Epidermal melanocyte (primary cell): ENCODE measurements around the gene SGPL1.

Source experiments
- DNase-seq: peaks from one replicate; pipeline ENCODE4 v3.0.0; 2011; ENCODE audit warnings: low spot score; ENCODE audit not compliant: insufficient read length

Gene SGPL1

DNA sequence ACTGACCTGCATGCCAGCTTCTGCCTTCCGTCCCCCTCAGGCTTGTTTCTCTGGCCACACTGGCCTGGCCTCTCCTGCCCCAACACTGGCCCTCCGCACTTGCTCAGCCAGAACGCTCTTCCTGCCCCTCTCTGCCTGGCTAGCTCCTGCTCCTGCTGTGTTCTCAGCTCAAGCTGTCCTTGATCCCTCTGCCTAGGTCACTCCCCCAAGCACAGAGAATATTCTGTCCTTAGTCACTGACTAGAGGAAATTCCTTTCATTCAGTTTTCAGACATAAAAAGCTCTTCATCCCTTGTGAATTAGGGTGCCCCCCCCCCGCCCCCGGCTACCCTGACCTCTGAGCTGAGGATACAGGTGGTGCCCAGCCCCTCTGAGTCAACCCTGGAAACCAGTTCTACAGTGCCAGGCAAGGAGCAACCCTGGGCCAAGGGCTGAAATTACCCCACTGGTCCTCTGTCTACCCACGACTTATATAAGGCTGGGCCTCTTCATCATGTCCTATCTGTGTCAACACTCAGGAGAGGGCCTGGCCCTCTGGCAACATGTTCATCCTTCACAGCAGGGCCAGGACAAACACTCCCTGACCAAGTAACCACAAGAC lies 6.6 kb upstream of the SGPL1 start:
- no peak for DNase-seq

DNA sequence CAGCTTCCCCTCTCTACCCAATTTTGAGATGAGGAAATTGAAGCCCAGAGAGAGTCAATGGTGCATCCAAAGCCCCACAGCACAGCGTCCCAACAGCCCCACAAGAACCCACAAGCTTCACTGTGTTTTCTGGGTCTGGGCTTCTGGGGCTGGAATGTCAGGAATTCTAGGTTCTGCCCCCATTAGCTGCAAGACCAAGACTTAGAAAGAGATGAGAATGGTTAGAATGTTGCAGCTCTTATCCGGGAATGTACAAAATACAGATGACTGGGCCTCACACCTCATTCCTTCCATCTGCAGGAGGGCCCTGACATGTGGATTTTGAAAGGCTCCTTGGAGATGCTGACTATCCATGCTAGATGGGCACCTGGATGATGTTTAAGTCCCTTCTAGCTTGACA lies 6.0 kb upstream of the SGPL1 start:
- no peak for DNase-seq

DNA sequence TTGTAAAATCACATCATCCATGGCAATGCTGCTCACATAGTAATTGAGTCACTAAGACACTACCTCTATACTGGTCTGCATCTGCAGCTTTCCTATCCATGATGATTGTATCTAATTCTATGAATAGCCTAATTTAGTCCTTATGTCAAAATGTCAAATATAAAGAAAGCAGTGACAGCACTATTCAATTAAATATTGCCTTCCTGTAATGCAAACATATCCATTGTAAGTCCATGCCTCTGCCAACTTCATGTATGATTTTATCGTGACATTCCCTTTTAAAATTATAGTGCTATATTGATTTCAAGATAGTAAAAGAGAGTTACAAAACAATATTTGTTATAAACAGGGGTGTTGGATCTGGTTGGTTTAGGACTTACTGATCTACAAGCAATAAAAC lies 4.8 kb upstream of the SGPL1 start:
- no peak for DNase-seq

DNA sequence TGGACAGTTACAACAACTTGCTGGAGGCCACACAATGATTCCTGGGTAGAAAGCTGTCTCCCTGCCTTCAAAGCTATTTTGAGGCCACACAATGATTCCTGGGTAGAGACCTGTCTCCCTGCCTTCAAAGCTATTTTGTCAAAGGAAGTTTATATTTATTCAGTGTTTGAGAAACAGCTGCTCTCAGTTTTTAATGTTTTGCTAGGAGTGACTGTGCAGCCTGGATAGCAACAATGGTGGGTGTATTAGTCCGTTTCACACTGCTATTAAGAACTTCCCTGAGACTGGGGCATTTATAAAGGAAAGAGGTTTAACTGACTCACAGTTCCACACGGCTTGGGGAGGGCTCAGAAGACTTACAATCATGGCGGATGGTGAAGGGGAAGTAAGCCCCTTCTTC lies 3.9 kb upstream of the SGPL1 start:
- no peak for DNase-seq

DNA sequence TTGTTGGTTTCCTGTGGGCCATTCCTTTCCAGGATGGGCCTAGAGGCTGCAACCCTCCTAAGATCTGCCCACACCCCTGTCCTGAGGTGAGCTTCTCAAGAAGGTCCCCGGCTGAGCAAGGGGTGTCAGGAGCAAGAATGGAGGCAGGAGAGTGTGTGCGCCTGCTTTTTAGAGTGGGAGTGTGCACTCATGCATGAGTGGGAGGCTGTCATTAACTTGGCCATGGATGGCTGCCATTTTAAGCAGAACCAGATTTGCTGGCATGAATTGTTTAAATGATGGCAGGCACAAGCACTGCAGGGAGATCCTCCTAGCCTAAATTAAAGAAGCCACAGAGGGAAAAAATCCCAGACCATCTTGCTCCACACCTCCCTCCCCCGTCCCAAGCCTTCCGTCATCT lies 2.9 kb upstream of the SGPL1 start:
- DNase-seq, result no peak

DNA sequence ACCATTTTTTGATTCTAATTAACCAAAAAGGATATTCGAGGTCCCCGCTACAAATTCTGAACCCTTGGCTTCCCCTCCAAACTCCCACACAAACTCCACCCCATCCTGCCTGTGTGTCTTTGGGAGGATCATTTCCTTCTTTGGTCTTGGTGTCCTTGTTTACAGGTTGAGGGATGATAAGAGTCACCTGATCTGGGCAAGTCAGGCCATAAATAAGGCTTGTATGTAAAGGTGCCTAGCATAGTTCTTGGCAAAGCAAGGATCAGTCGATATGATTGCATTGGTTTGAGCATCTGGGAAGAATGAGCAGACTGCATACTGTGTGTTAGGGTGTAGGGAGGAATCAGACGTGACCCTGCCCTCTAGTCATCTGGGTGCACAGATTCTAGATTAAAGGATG lies 1.6 kb upstream of the SGPL1 start:
- DNase-seq, result no peak

DNA sequence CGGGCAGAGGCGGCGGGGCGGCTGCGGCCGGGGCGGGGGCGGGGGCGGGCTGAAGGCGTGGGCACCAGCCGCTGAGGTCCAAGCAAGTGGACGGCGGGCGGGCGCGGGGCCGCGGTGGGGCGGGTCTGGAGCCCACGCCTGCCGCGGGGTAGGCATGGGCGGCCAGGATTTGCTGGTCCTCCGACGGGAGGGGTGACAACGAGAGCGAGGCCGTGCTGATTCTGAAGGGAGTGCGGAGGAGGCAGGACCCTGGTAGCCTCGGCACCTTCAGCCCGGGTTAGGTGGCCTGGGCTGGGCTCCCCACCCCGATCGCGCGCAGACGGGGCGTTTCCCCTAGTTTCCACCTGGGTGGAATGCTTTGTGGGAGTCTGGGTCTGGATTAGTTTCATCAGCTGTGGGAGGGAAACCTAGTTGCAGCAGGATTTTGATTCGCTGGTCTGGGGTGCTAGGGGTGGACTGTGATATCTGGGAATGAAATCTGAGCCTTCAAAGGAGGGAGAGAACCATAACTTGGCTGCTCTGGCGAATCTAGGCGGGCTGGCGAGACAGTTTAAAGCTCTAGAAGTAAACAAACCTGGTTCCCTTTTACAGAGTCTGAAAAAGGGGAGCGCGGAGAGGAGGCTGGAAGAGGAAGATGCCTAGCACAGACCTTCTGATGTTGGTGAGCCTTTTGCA lies 609 bp downstream of the SGPL1 start:
- peak; percentile 86 for DNase-seq

DNA sequence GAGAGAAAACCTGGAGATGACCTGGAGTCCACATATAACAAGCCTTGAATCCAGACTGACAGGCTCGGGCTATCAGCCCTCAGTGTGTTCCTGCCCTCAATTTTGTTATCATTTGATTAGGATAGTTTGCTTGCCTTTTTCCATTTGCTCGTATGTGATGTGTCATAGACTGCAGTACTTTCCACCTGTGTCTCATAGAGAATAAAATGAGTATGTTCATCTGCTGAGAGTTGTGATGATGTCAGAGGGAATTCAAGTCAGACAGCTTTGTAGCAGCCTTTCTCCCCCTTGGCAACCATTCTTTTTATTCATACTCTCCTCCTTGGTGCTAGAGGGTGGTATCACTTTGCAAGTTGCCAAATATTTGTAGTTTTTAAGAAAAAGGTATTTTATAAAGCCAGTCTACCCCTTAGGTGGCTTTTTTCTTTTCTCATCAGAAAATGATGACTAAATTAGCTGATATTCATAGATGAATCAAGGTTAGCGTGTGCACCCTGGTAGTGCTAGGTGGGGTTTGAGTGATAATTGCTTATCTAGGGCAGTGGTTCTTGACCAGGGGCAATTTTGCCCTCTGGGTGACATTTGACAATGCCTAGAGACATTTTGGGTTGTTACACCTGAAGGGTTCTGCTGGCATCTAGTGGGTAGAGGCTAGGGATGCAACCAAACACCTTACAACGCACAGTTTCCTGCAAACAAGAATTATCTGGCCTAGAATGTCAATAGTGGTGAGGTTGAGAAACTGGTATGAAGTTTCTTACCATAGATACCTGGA lies 5.4 kb downstream of the SGPL1 start:
- no peak for DNase-seq

DNA sequence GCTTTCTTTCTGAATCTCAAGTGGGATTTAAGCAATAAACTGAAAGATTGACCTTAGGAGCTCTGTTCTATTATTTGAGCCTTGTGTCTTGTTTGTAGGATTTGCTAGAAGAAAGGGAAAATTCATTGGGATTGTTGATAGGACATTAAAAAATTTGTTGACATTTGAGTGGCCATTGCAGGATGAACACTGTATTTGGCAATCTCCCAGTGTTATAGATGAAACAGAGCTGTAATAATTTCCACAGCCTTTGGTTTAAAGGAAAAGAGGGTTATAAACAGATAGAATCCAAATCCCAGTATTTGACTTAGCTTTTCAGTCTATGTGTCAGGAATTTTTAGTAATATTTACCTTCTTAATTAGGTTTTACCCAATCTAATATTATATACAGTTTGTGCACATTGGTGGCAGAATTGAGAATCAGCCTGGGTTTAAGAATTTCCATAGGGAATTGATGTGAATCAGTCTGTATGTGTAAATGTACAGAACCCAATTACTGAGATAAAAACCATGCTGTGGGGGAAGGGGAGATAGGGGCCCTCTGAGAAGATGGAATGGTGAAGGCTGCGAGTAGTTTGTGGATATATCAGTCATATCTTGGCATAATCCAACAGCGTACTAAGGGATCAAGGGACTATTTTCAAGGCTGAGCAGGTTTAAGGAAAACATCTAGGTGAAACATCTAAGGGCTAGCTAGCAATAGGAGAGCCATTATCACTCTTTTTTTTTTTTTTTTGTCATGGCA lies 6.5 kb downstream of the SGPL1 start:
- DNase-seq, result no peak

DNA sequence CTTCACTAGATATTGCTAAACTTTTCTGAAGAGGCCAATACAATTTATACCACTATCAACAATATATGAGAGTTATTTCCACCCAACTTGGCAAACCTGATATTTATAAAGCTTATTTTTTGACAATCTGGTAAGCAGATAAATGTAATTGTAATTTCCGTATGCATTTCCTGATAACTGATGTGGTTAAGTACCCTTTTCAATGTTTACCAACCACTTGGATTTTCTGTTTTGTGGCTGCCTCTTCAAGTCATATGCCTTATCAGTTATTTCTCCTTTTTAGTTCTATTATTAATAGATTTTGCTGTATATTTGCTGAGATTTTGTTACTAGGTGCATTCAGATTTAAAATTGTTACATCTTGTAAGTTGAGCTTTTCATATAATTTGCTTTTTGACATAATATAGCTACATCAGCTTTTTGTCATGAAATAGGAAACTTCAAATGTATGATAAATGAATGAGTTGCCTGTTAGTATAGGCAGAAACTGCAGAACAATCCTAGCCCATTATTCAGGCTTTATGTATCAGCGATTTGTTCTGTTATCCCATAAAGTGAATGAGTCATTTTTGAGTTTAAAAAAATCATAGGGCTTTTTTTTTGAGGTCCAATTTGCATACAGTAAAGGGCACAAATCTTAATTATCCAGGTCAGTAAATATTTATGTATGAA lies 11.5 kb downstream of the SGPL1 start:
- DNase-seq, result no peak

DNA sequence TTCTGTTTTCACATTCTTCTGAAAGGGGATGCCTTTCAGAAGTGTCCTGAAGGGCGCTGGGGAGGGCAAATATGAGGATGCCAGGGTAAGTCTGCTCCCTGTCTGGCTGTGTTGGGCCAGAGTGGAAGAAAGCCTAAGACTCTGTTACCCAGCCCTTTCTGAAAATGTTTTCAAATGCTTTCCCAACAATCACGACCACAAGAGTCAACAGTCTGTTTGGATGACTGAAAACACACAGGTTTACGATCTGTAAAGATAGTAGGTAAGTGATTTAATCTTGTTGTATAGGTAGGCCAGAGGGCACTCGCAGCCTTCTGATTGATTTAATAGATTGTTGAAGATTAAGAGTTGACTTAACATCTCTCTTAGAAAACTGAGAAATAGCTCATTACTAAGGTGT lies 13.2 kb downstream of the SGPL1 start:
- DNase-seq, result no peak

DNA sequence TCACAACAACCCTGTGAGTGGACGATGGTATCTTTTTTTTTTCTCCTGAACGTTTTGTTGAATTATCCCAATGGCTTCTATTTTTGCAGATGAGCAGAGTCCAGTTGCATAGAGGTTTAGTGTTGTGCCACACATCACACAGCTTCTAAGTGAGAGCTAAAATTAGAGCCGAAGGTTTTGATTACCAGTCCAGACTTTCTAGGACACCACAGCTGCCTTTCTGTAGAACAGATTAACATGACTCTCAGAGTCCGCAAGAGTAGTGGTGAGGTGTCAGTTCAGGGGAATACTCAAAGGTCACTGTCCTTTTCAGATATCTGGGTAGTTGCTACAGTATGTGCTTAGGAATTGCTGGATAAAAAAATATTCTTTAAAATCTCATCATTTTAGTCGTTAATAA lies 13.8 kb downstream of the SGPL1 start:
- no peak for DNase-seq

DNA sequence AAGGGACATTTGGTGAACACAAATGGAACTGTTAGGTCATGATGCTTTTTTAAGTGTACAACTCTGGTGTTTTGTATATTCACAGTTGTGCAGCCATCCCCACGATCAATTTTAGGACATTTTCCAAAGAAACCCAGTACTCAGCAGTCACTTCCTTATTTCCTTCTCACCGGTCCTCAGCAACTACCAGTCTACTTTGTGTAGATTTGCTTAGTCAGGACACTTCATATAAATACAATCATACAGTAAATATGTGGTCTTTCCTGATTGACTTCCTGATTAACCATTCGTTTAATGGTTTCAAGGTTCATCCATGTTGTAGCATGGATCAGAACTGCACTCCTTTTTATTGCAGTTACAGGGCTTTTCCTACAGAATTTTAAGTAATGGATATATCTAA lies 14.4 kb downstream of the SGPL1 start:
- no peak for DNase-seq

DNA sequence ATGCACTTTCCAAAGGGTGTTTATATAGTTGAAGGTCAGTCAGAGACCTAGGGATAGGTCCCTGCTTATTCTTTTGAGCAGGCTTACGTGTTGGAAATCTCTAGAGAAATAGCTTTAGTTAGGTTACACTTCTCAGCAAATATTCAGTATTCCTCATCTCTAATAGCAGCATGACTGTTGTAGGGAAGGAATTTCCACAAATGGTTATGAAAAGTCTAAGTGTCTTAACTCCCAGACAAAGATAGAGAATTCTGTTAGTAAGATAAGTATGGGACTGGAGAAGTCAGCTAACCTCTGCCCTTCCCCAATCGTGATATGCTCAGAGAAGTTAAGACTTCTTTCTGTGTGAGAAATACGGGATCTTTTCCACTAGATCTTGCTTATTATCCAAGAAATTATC lies 16.5 kb downstream of the SGPL1 start:
- DNase-seq, result no peak

DNA sequence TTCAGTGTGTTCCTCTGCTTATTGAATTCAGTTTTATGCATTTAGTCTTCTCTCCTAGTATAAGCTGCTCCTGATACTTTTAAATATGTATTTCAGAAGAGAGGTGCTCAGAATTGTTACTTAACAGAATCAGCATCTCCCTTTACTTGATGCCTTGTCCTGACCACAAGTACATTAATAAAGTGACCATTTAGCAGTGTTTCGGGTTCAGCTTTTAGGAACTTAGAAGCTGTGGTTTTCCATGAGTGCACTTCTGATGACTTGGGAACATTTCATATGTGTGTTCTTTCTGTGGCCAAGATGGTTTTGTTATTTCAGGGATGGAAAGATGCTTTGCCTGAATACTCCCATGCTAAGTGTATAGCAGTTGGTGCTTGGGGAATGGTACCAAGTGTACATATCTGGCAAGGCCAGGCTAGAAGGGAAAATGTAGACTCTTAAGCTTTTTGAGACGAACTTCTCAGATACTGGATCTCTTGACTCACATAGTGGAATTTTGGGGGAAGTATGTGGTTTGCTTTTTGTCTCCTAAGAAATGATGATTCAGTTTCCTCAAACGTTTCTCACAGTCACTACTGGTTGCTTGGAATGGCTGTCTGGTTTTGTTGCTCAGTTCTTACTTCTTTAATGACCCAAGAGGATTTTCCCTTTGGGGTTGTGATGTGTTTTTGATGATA lies 17.2 kb downstream of the SGPL1 start:
- no peak for DNase-seq

DNA sequence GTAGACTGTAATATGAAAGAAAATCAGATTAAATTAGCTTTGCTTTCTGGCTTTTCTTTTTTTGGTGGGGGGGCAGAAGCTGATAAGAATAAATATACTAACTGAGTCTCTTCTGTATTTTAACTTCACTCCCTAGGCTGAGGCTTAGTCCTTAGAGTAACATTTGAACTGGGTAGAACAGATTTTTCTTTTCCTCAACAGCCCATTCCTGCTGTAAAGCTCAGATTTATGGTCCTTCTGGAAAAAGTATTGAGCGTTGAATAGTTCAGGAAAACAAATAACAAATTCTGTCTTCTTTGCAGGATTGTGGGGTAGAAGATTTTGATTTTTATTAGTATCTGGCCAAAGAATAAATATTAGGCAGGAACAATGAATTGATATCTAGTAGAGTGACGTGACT lies 17.9 kb downstream of the SGPL1 start:
- DNase-seq, result no peak

DNA sequence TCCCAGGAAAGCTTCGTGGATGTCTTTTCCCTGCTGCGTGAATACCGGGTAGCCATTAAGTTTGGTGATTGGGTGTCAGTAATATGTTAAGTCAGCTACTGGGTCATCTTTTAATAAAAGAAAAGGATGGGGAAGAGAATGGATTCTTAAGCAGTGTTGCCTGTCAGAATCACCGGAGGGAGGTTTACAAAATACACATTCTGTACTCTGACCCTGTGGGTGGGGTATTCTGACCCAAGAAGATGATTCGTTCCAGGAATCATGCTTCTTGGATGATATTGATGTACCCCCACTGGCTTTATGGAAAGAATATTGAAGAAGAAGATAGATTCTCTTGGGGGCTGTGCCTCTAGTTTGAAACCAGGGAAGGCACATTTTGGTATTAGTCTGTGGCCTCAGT lies 18.3 kb downstream of the SGPL1 start:
- DNase-seq, result no peak

DNA sequence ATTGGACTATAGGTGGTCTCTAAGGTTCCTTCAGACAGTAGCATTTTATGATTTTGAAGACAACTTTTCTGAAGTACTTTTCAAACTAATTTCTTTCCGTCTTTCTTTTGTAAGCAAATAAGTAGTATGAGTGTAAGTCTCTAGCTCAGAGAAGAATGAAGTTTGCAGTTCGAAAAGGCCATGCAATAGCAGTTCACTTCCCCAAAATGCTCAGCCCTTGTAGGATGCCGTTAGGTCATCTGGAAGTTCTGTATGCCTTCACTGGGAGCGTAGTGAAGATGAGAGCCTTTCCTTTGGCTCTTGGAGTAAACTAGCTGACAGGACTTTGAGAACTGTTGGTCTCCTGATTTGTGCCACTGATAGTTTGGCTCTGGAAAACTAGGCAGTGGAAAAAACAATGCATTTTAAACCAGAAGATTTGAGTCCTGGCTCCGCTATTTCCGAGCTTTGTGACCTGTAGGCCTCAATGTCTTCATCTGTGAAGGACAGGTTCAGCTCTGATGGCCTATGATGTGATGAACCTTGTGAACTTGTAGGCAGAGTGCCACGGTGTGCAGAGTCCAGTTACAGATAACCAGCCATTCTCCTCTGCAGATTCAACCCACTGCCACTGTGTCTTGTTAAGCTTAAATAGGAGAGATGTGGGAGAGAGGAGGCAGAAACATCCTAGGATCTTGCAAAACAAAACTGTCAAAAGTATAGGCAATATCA lies 18.8 kb downstream of the SGPL1 start:
- DNase-seq, result no peak

DNA sequence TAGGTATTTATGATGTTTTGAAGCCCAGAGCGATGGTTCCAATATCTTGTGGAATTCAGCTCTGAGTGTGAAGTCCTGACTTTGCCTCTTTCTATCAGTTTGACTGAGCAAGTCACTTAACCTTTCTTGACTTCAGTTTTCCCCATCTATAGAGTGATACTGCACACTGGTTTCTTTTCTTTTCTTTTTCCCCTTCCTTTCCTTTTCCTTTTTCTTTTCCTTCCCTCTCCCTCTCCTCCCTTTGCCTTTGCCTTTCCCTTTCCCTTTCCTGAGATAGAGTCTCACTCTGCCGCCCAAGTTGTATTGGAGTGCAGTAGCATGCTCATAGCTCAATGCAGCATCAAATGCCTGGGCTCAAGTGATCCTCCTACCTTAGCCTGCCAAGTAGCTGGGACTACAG lies 20.6 kb downstream of the SGPL1 start:
- DNase-seq, result no peak

DNA sequence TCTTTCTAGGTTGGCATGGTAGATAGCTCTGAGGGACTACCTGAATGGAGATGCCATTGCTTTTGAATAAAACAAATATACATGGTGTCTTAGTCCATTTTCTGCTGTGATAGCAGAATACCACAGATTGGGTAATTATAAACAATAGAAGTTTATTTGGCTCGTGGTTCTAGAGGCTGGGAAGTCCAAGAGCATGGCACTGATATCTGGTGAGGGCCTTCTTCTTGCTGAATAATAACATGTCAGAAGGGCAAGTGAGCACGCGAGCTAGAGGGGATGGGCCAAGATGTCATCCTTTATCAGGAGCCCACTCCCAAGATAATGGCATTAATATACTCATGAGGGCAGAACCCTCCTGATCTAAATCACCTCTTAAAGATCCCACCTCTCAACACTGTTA lies 21.9 kb downstream of the SGPL1 start:
- no peak for DNase-seq
